GM12878 (cell line): ENCODE results near the gene DNMBP. TPM values are rescaled to one million over a fixed set of nuclear protein-coding genes. Genes with fewer than 3 reads are reported as not detected.

Experiments
- ATAC-seq: fragments of 200-7000 bp; cut with Tn5 transposase; 3 replicates; pipeline ENCODE4 v1.9.1; 2020; ENCODE audit warnings: mild to moderate bottlenecking, moderate library complexity
- BruUV-seq: library from RNA; stranded (reverse); fragments of 400-500 nt; replicated peaks from 2 replicates; lab custom pipeline; 2021; lab: Mats Ljungman, UMichigan
- CTCF ChIA-PET: fragments of 300-600 bp; sonication (Branson Sonifier 250); formaldehyde crosslinking; extraction: SDS; loops from one replicate; lab custom pipeline; 2021; ENCODE audit warnings: inconsistent platforms; lab: Yijun Ruan, JAX
- POLR2A ChIA-PET: fragments of 350-600 bp; formaldehyde crosslinking; extraction: SDS; loops from one replicate; lab custom pipeline; 2021; ENCODE audit warnings: inconsistent platforms; lab: Charles Lee
- RAD21 ChIA-PET: fragments of 300-600 bp; sonication (Branson Sonifier 250); formaldehyde crosslinking; loops from one replicate; lab custom pipeline; 2023; ENCODE audit warnings: antibody characterized with exemption; ENCODE audit not compliant: unreplicated experiment; lab: Charles Lee
- SMC1A ChIA-PET: fragments of 300-600 bp; sonication (Branson Sonifier 250); formaldehyde crosslinking; loops from one replicate; lab custom pipeline; 2023; ENCODE audit not compliant: unreplicated experiment, uncharacterized antibody; lab: Charles Lee
- DNase-seq: peaks from one replicate; pipeline ENCODE4 v3.0.0-alpha.2; 2011; ENCODE audit warnings: low read depth, low spot score
- FAIRE-seq: peaks from 3 replicates; lab custom pipeline; 2011; peaks lifted over from hg19 to GRCh38; lab: Jason Lieb, UNC
- H2AFZ ChIP-seq: 2 replicates; pipeline ENCODE4 v1.6.0; 2011; ENCODE audit warnings: low read depth, low read length, control low read depth; ENCODE audit not compliant: control insufficient read depth
- H3K27ac ChIP-seq: 2 replicates; pipeline ENCODE4 v1.5.1; 2011; ENCODE audit warnings: control low read depth; ENCODE audit not compliant: control insufficient read depth, insufficient read depth
- H3K27me3 ChIP-seq, 2 experiments: replicated peaks in 1 of 2; 2 replicates each; pipeline versions ENCODE4 v1.6.0 to v1.6.1; 2011; ENCODE audit warnings: low read length in 1 of 2; ENCODE audit not compliant: control insufficient read depth in 2 of 2, insufficient read depth in 2 of 2
- H3K36me3 ChIP-seq, 2 experiments: 2 replicates each; pipeline ENCODE4 v1.5.1; 2011; ENCODE audit warnings: low read length in 1 of 2; ENCODE audit not compliant: control insufficient read depth in 2 of 2, insufficient read depth in 2 of 2
- H3K4me1 ChIP-seq: 2 replicates; pipeline ENCODE4 v1.6.1; 2011; ENCODE audit warnings: mild to moderate bottlenecking, low read length, moderate library complexity, mixed read lengths; ENCODE audit not compliant: control insufficient read depth, insufficient read depth
- H3K4me2 ChIP-seq: 2 replicates; pipeline ENCODE4 v1.6.0; 2011; ENCODE audit warnings: control low read depth; ENCODE audit not compliant: control insufficient read depth, insufficient read depth
- H3K4me3 ChIP-seq: fragments of 200-600 bp; sonication (generic); 2 replicates; pipeline ENCODE4 v1.5.1; 2016
- H3K79me2 ChIP-seq: 2 replicates; pipeline ENCODE4 v1.6.0; 2011; ENCODE audit warnings: low read length; ENCODE audit not compliant: control insufficient read depth, insufficient read depth
- H3K9ac ChIP-seq: 2 replicates; pipeline ENCODE4 v1.8.0; 2011; ENCODE audit warnings: low read length, control low read depth, mixed read lengths; ENCODE audit not compliant: control insufficient read depth, insufficient read depth
- H3K9me3 ChIP-seq: replicated peaks from 3 replicates; pipeline ENCODE4 v1.5.1; 2011; ENCODE audit warnings: mild to moderate bottlenecking, low read length; ENCODE audit not compliant: control insufficient read depth, insufficient read depth
- H4K20me1 ChIP-seq: 2 replicates; pipeline ENCODE4 v1.6.0; 2011; ENCODE audit not compliant: control insufficient read depth, insufficient read depth
- BHLHE40 ChIP-seq, 2 experiments: fragments of 450-650 bp in 1 of 2; IDR thresholded peaks; 2 replicates each; pipeline ENCODE4 v1.6.1; 2011 to 2017; ENCODE audit warnings: low read depth in 2 of 2, borderline replicate concordance in 1 of 2, improper control_type of control experiment in 1 of 2, low read length in 1 of 2, mild to moderate bottlenecking in 1 of 2
- CHD1 ChIP-seq: IDR thresholded peaks from 2 replicates; pipeline ENCODE4 v1.6.1; 2012; ENCODE audit warnings: low read depth, low read length, improper control_type of control experiment
- DPF2 ChIP-seq: fragments of 450-650 bp; IDR thresholded peaks from 2 replicates; pipeline ENCODE4 v1.6.1; 2017; ENCODE audit warnings: mild to moderate bottlenecking
- IRF4 ChIP-seq: IDR thresholded peaks from 2 replicates; pipeline ENCODE4 v1.6.1; 2011; ENCODE audit warnings: low read depth, low read length
- JUNB ChIP-seq: IDR thresholded peaks from 2 replicates; pipeline ENCODE4 v1.6.1; 2016; ENCODE audit warnings: antibody characterized with exemption, mild to moderate bottlenecking
- KDM1A ChIP-seq: fragments of 200-600 bp; sonication (generic); IDR thresholded peaks from 2 replicates; pipeline ENCODE4 v1.6.1; 2016; ENCODE audit warnings: borderline replicate concordance
- PML ChIP-seq: IDR thresholded peaks from 2 replicates; pipeline ENCODE4 v1.6.1; 2012; ENCODE audit warnings: low read length, inconsistent platforms
- POU2F2 ChIP-seq: IDR thresholded peaks from 3 replicates; pipeline ENCODE4 v1.6.1; 2011; ENCODE audit warnings: low read depth, mild to moderate bottlenecking, low read length, borderline replicate concordance
- RUNX3 ChIP-seq: IDR thresholded peaks from 2 replicates; pipeline ENCODE4 v1.6.1; 2012; ENCODE audit warnings: low read length, inconsistent platforms
- SP1 ChIP-seq: IDR thresholded peaks from one replicate; pipeline ENCODE4 v1.6.1; 2011; ENCODE audit warnings: low read depth, low read length
- SREBF1 ChIP-seq: IDR thresholded peaks from 2 replicates; pipeline ENCODE4 v1.6.1; 2012; ENCODE audit warnings: mild to moderate bottlenecking, low read length
- WGBS: methylation state at CpG from one replicate; pipeline ENCODE4 v1.1.6; 2016; ENCODE audit warnings: low lambda C conversion rate; ENCODE audit not compliant: insufficient replicate concordance, insufficient coverage; ENCODE audit errors: missing lambda C conversion rate; 5-methylcytosine and 5-hydroxymethylcytosine counted together
- in situ Hi-C: fragments of 300-500 bp; cut with MboI; formaldehyde crosslinking; loops from 9 replicates; pipeline ENCODE4 v1.14.3; 2018; ENCODE audit warnings: mixed read lengths
- intact Hi-C: fragments of 100-400 bp; cut with micrococcal nuclease; formaldehyde crosslinking; loops from one replicate; pipeline ENCODE4 v1.14.2; 2022; ENCODE audit not compliant: unreplicated experiment
- polyA plus RNA-seq, 11 experiments: library from polyadenylated mRNA; depleted of rRNA in 4 of 11; unstranded in 6 of 11; stranded (reverse) in 5 of 11; fragments of >200 nt; fragmentation: Nextera tagmentation in 4 of 11; fragmentation: Illumina TruSeq in 1 of 11; extraction: Ambion mirVana in 4 of 11; extraction: Trizol in 1 of 11; gene quantifications; 1 replicate in 1 of 11; 2 replicates in 10 of 11; pipeline versions ENCODE4 v1.2.1 to v1.2.3, GENCODE V29; 2011 to 2016; ENCODE audit warnings: inconsistent platforms in 2 of 11, missing spikeins in 2 of 11, low read depth in 1 of 11
- total RNA-seq, 4 experiments: library from RNA; depleted of rRNA in 3 of 4; stranded (reverse); fragments of >200 nt in 3 of 4; fragmentation: Illumina TruSeq in 1 of 4; extraction: Trizol in 1 of 4; gene quantifications; 2 replicates each; pipeline versions ENCODE4 v1.2.1 to v1.2.3, GENCODE V29; 2013 to 2021
- TF ChIP-seq, protein P1 (sequence below), 3 experiments: IDR thresholded peaks in 2 of 3; conservative IDR thresholded peaks in 1 of 3; 2 replicates each; pipeline ENCODE4 v1.5.1; 2011; ENCODE audit warnings: low read depth in 3 of 3, low read length in 3 of 3, mild to moderate bottlenecking in 3 of 3, control low read depth in 2 of 3, moderate library complexity in 2 of 3, inconsistent platforms in 1 of 3, mixed read lengths in 1 of 3; ENCODE audit not compliant: control insufficient read depth in 2 of 3, insufficient read depth in 1 of 3; ENCODE audit errors: extremely low read depth in 1 of 3
- TF ChIP-seq, protein P2 (sequence below): fragments of 450-650 bp; IDR thresholded peaks from 2 replicates; pipeline ENCODE4 v1.6.1; 2017; ENCODE audit warnings: low read depth, mild to moderate bottlenecking, moderate library complexity

Gene DNMBP
- total and polyA plus RNA-seq, 10 of the 15 experiments (the other 5 are each of a cell fraction or from before 2014, with no cell fraction given), result 7.1 to 45.0 (median 22.0) TPM

DNA sequence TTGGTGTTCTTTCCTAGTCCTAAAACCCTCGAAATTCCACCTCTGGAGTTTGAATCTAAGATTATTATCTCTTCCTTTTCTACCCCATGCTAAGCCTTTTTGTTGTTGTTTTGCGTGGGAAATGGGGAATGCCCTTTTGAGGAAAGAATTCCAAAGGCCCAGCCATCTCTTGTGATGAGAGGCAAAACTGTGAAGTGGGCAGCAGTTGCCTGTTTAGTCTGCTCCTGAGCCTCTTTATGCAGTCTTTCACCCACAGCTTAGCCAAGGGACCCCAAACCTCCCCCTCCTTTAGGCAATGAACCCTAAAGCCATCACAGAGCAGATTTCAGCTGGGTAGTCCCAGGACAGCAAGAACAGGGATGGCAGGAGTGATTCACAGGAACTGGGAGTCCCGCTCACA is 95.5 kb downstream of the DNMBP start:
- H4K20me1 ChIP-seq, result peaks cover 4% of the 10 kb centered on the region; the same call in 1 of the 2 replicates
- H3K27me3 ChIP-seq, result no peaks in the 10 kb centered on the region
- H3K4me3 ChIP-seq, result no peak overlapping the region
- in situ Hi-C loops, result no loop called here
- 80% methylated on average over 3 of the region's 3 CpGs for WGBS
- SMC1A ChIA-PET, result no interaction called here
- no peak overlapping the region for H3K9ac ChIP-seq
- no peak for DNase-seq
- H3K9me3 ChIP-seq, result no peaks in the 10 kb centered on the region
- CTCF ChIA-PET, result no interaction called here
- H3K4me1 ChIP-seq, result no peaks in the 10 kb centered on the region
- RAD21 ChIA-PET, result no interaction called here
- no peak overlapping the region for H3K4me2 ChIP-seq
- intact Hi-C loops, result no loop called here
- no peak for FAIRE-seq
- H3K79me2 ChIP-seq, result peaks cover 4% of the 10 kb centered on the region
- H3K27ac ChIP-seq, result no peak overlapping the region
- ATAC-seq, result no peak
- H2AFZ ChIP-seq, result no peak overlapping the region
- POLR2A ChIA-PET, result interaction anchor here (0.6 kb wide), 1 partner anchor 487 kb away, joined by 4 read pairs; no protein-coding TSS in a partner anchor
- peaks cover 1 to 12% of the 10 kb centered on the region in 2 experiments for H3K36me3 ChIP-seq
- no TSS peak for BruUV-seq
- no peak for TF ChIP-seq RUNX3
- no peak for TF ChIP-seq SP1
- no peak for TF ChIP-seq POU2F2
- TF ChIP-seq, all 136 proteins: peak for 0

DNA sequence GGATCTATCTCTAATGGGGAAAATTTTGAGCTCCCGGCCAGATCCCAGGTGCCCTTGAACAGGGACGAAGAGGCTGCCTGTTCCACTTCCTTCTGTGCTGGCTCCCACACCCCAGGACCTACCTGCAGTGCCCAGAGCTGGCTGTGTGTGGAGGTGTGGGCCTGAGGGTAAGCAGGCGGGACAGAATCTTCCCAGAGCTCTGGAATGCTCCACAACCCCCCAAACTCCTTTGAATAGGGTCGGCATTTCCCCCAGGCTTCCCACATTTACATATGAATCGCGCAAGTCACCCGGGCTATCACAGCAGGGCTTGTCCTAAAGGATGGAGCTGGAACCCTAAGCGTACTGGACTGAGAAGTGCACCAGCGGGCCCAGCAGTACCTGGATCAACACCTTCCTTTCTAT is 95.9 kb downstream of the DNMBP start:
- ChIA-PET SMC1A (no interaction called here), POLR2A (interaction anchor here (0.6 kb wide), 1 partner anchor 1127 kb away, joined by 7 read pairs; no protein-coding TSS in a partner anchor), RAD21 (no interaction called here), CTCF (no interaction called here)
- H3K9me3 ChIP-seq, result no peaks in the 10 kb centered on the region
- no peak overlapping the region for H3K9ac ChIP-seq
- H3K27ac ChIP-seq, result no peak overlapping the region
- FAIRE-seq, result no peak
- peaks cover 4% of the 10 kb centered on the region for H3K79me2 ChIP-seq
- H4K20me1 ChIP-seq, result peaks cover 7% of the 10 kb centered on the region; the same call in 1 of the 2 replicates
- WGBS, result 99% methylated on average over 9 of the region's 9 CpGs
- no peak overlapping the region for H3K4me3 ChIP-seq
- peaks cover 1 to 16% of the 10 kb centered on the region in 2 experiments; a peak in 3 of 4 replicates for H3K36me3 ChIP-seq
- no peaks in the 10 kb centered on the region for H3K27me3 ChIP-seq
- no peak overlapping the region for H2AFZ ChIP-seq
- in situ Hi-C loops, result no loop called here
- no peak overlapping the region for H3K4me2 ChIP-seq
- BruUV-seq, result no TSS peak
- DNase-seq, result no peak
- H3K4me1 ChIP-seq, result no peaks in the 10 kb centered on the region
- intact Hi-C loops, result no loop called here
- ATAC-seq, result no peak
- TF ChIP-seq, protein P1, sequence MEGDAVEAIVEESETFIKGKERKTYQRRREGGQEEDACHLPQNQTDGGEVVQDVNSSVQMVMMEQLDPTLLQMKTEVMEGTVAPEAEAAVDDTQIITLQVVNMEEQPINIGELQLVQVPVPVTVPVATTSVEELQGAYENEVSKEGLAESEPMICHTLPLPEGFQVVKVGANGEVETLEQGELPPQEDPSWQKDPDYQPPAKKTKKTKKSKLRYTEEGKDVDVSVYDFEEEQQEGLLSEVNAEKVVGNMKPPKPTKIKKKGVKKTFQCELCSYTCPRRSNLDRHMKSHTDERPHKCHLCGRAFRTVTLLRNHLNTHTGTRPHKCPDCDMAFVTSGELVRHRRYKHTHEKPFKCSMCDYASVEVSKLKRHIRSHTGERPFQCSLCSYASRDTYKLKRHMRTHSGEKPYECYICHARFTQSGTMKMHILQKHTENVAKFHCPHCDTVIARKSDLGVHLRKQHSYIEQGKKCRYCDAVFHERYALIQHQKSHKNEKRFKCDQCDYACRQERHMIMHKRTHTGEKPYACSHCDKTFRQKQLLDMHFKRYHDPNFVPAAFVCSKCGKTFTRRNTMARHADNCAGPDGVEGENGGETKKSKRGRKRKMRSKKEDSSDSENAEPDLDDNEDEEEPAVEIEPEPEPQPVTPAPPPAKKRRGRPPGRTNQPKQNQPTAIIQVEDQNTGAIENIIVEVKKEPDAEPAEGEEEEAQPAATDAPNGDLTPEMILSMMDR (IDR thresholded peaks at IDR 0.05 in 2 of 3, conservative IDR thresholded peaks at IDR 0.05 in 1 of 3; ENCODE audit: control insufficient read depth in 2 of 3, extremely low read depth in 1 of 3, insufficient read depth in 1 of 3, low read depth in 3 of 3, low read length in 3 of 3), result no peak
- TF ChIP-seq IRF4 (no peak), BHLHE40 (IDR thresholded peaks at IDR 0.05; ENCODE audit: borderline replicate concordance in 1 of 2, low read depth in 2 of 2, low read length in 1 of 2) (no peak), DPF2 (no peak), KDM1A (no peak), JUNB (no peak), SREBF1 (no peak), PML (no peak), CHD1 (no peak)
- TF ChIP-seq, protein P2, sequence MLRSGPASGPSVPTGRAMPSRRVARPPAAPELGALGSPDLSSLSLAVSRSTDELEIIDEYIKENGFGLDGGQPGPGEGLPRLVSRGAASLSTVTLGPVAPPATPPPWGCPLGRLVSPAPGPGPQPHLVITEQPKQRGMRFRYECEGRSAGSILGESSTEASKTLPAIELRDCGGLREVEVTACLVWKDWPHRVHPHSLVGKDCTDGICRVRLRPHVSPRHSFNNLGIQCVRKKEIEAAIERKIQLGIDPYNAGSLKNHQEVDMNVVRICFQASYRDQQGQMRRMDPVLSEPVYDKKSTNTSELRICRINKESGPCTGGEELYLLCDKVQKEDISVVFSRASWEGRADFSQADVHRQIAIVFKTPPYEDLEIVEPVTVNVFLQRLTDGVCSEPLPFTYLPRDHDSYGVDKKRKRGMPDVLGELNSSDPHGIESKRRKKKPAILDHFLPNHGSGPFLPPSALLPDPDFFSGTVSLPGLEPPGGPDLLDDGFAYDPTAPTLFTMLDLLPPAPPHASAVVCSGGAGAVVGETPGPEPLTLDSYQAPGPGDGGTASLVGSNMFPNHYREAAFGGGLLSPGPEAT, result no peak
